Activated naive CD4-positive, alpha-beta T cell treated with anti-CD3 and anti-CD28 coated beads, Interleukin-2, amount 10 ng/mL, durations not matched to agents 7 days and 5 days (primary cell): ENCODE data around the gene OSER1.

Experiments
- CTCF ChIA-PET: fragments of 350-600 bp; sonication (Branson Sonifier 250); formaldehyde crosslinking; loops from one replicate; lab custom pipeline; 2021; ENCODE audit warnings: antibody characterized with exemption; lab: Charles Lee
- DNase-seq: peaks from one replicate; pipeline ENCODE4 v3.0.0-alpha.2; 2020
- H3K27ac Mint-ChIP-seq: one replicate; pipeline ENCODE4 v1.8.0; 2021; ENCODE audit warnings: mild to moderate bottlenecking, moderate library complexity, mixed read lengths
- H3K27me3 Mint-ChIP-seq: one replicate; pipeline ENCODE4 v1.8.0; 2021; ENCODE audit warnings: mild to moderate bottlenecking, mixed read lengths
- H3K36me3 Mint-ChIP-seq: one replicate; pipeline ENCODE4 v1.8.0; 2021; ENCODE audit warnings: mixed read lengths
- H3K4me1 Mint-ChIP-seq: one replicate; pipeline ENCODE4 v1.8.0; 2021; ENCODE audit warnings: mixed read lengths
- H3K4me3 Mint-ChIP-seq: one replicate; pipeline ENCODE4 v1.8.0; 2021; ENCODE audit warnings: mild to moderate bottlenecking, moderate library complexity, mixed read lengths
- H3K9me3 Mint-ChIP-seq: one replicate; pipeline ENCODE4 v1.8.0; 2021; ENCODE audit warnings: mixed read lengths

The OSER1 gene

GRCh38 chr20:44172572-44172950, 38.0 kb downstream of the OSER1 start:
- CTCF ChIA-PET: no interaction called here
- Mint-ChIP-seq H3K4me3 (no peak overlapping the region), H3K9me3 (peaks cover 1% of the 10 kb centered on the region), H3K4me1 (no peaks in the 10 kb centered on the region), H3K27me3 (peaks cover 49% of the 10 kb centered on the region), H3K36me3 (no peaks in the 10 kb centered on the region), H3K27ac (no peak overlapping the region)
- DNase-seq: no peak

GRCh38 chr20:44171775-44172571, 38.6 kb downstream of the OSER1 start:
- no peak overlapping the region for H3K4me3 Mint-ChIP-seq
- H3K4me1 Mint-ChIP-seq: no peaks in the 10 kb centered on the region
- H3K27me3 Mint-ChIP-seq: peaks cover 49% of the 10 kb centered on the region
- peaks cover 1% of the 10 kb centered on the region for H3K9me3 Mint-ChIP-seq
- no peak overlapping the region for H3K27ac Mint-ChIP-seq
- CTCF ChIA-PET: no interaction called here
- no peak for DNase-seq
- no peaks in the 10 kb centered on the region for H3K36me3 Mint-ChIP-seq

- H3K4me1 Mint-ChIP-seq: no peaks in the 10 kb centered on the region
- H3K4me3 Mint-ChIP-seq: no peak overlapping the region
- DNase-seq: no peak
- no peak overlapping the region for H3K27ac Mint-ChIP-seq
- CTCF ChIA-PET: no interaction called here
- H3K36me3 Mint-ChIP-seq: no peaks in the 10 kb centered on the region
- H3K9me3 Mint-ChIP-seq: peaks cover 1% of the 10 kb centered on the region
- H3K27me3 Mint-ChIP-seq: peaks cover 50% of the 10 kb centered on the region
Observed at GRCh38 chr20:44170816-44171410, 39.7 kb downstream of the OSER1 start.

GRCh38 chr20:44167736-44168135, 42.8 kb downstream of the OSER1 start:
- no peaks in the 10 kb centered on the region for H3K4me1 Mint-ChIP-seq
- CTCF ChIA-PET: interaction anchor here (1.2 to 1.7 kb wide), 2 partner anchors 22 to 51 kb away, joined by 3 to 5 read pairs; no protein-coding TSS in a partner anchor
- peaks cover 64% of the 10 kb centered on the region for H3K27me3 Mint-ChIP-seq
- H3K9me3 Mint-ChIP-seq: peaks cover 1% of the 10 kb centered on the region
- H3K36me3 Mint-ChIP-seq: no peaks in the 10 kb centered on the region
- no peak for DNase-seq
- no peak overlapping the region for H3K4me3 Mint-ChIP-seq
- H3K27ac Mint-ChIP-seq: no peak overlapping the region

GRCh38 chr20:44166477-44166876, 44.1 kb downstream of the OSER1 start:
- CTCF ChIA-PET: interaction anchor here (1.1 to 1.2 kb wide), 2 partner anchors 46 to 50 kb away, joined by 3 to 4 read pairs; no protein-coding TSS in a partner anchor
- peaks cover 62% of the 10 kb centered on the region for H3K27me3 Mint-ChIP-seq
- no peak overlapping the region for H3K27ac Mint-ChIP-seq

GRCh38 chr20:44166008-44166407, 44.6 kb downstream of the OSER1 start:
- H3K4me1 Mint-ChIP-seq: no peaks in the 10 kb centered on the region
- H3K27ac Mint-ChIP-seq: no peak overlapping the region
- DNase-seq: no peak
- H3K36me3 Mint-ChIP-seq: no peaks in the 10 kb centered on the region
- H3K4me3 Mint-ChIP-seq: no peak overlapping the region
- H3K9me3 Mint-ChIP-seq: peaks cover 1% of the 10 kb centered on the region
- CTCF ChIA-PET: interaction anchor here (1.1 to 1.2 kb wide), 2 partner anchors 45 to 50 kb away, joined by 3 to 4 read pairs; no protein-coding TSS in a partner anchor
- peaks cover 57% of the 10 kb centered on the region for H3K27me3 Mint-ChIP-seq

More at GRCh38 chr20:44166477-44166876, 44.1 kb downstream of the OSER1 start:
- DNase-seq: no peak
- Mint-ChIP-seq H3K4me3 (no peak overlapping the region), H3K36me3 (no peaks in the 10 kb centered on the region), H3K9me3 (peaks cover 1% of the 10 kb centered on the region), H3K4me1 (no peaks in the 10 kb centered on the region)

GRCh38 chr20:44160133-44160532, 50.4 kb downstream of the OSER1 start:
- H3K4me3 Mint-ChIP-seq: no peak overlapping the region
- H3K9me3 Mint-ChIP-seq: no peaks in the 10 kb centered on the region
- no peak overlapping the region for H3K27ac Mint-ChIP-seq
- CTCF ChIA-PET: no interaction called here
- DNase-seq: no peak
- H3K4me1 Mint-ChIP-seq: no peaks in the 10 kb centered on the region
- peaks cover 51% of the 10 kb centered on the region for H3K27me3 Mint-ChIP-seq
- H3K36me3 Mint-ChIP-seq: no peaks in the 10 kb centered on the region

- Mint-ChIP-seq H3K4me1 (no peaks in the 10 kb centered on the region), H3K36me3 (no peaks in the 10 kb centered on the region), H3K9me3 (no peaks in the 10 kb centered on the region), H3K27me3 (peaks cover 55% of the 10 kb centered on the region), H3K4me3 (no peak overlapping the region), H3K27ac (no peak overlapping the region)
- no peak for DNase-seq
- CTCF ChIA-PET: no interaction called here
Observed at GRCh38 chr20:44159711-44160110, 50.9 kb downstream of the OSER1 start.

GRCh38 chr20:44159125-44159524, 51.4 kb downstream of the OSER1 start:
- H3K27me3 Mint-ChIP-seq: peaks cover 51% of the 10 kb centered on the region
- no peaks in the 10 kb centered on the region for H3K36me3 Mint-ChIP-seq
- H3K4me1 Mint-ChIP-seq: no peaks in the 10 kb centered on the region
- no peak overlapping the region for H3K4me3 Mint-ChIP-seq
- no peak overlapping the region for H3K27ac Mint-ChIP-seq
- H3K9me3 Mint-ChIP-seq: no peaks in the 10 kb centered on the region
- no peak for DNase-seq
- CTCF ChIA-PET: no interaction called here

- CTCF ChIA-PET: no interaction called here
- no peaks in the 10 kb centered on the region for H3K9me3 Mint-ChIP-seq
- H3K4me3 Mint-ChIP-seq: no peak overlapping the region
- peaks cover 36% of the 10 kb centered on the region for H3K27me3 Mint-ChIP-seq
- peaks cover 13% of the 10 kb centered on the region for H3K4me1 Mint-ChIP-seq
- no peak for DNase-seq
- H3K27ac Mint-ChIP-seq: no peak overlapping the region
- H3K36me3 Mint-ChIP-seq: no peaks in the 10 kb centered on the region
Observed at GRCh38 chr20:44157061-44157460, 53.5 kb downstream of the OSER1 start.

- H3K4me3 Mint-ChIP-seq: no peak overlapping the region
- H3K36me3 Mint-ChIP-seq: no peaks in the 10 kb centered on the region
- no peak for DNase-seq
- peaks cover 27% of the 10 kb centered on the region for H3K27me3 Mint-ChIP-seq
- H3K27ac Mint-ChIP-seq: no peak overlapping the region
- CTCF ChIA-PET: interaction anchor here (0.9 kb wide), 1 partner anchor 38 kb away, joined by 3 read pairs; no protein-coding TSS in a partner anchor
- H3K4me1 Mint-ChIP-seq: peaks cover 13% of the 10 kb centered on the region
- H3K9me3 Mint-ChIP-seq: no peaks in the 10 kb centered on the region
Observed at GRCh38 chr20:44154521-44155001, 56.0 kb downstream of the OSER1 start.

GRCh38 chr20:44153636-44154043, 56.9 kb downstream of the OSER1 start:
- peak; percentile 30 for DNase-seq
- Mint-ChIP-seq H3K9me3 (no peaks in the 10 kb centered on the region), H3K36me3 (no peaks in the 10 kb centered on the region), H3K27me3 (peaks cover 17% of the 10 kb centered on the region), H3K27ac (peak overlapping the region; percentile 64), H3K4me3 (no peak overlapping the region), H3K4me1 (peaks cover 13% of the 10 kb centered on the region)
- CTCF ChIA-PET: interaction anchor here (1.2 to 1.4 kb wide), 2 partner anchors 37 to 158 kb away, joined by 3 to 4 read pairs; partner anchors contain the start of gene FITM2

- Mint-ChIP-seq H3K36me3 (no peaks in the 10 kb centered on the region), H3K27ac (no peak overlapping the region), H3K27me3 (peaks cover 9% of the 10 kb centered on the region), H3K4me1 (peaks cover 13% of the 10 kb centered on the region), H3K9me3 (no peaks in the 10 kb centered on the region), H3K4me3 (no peak overlapping the region)
- CTCF ChIA-PET: no interaction called here
- DNase-seq: no peak
Observed at GRCh38 chr20:44151621-44152416, 58.8 kb downstream of the OSER1 start.

- H3K27ac Mint-ChIP-seq: no peak overlapping the region
- H3K4me3 Mint-ChIP-seq: no peak overlapping the region
- peaks cover 20% of the 10 kb centered on the region for H3K27me3 Mint-ChIP-seq
- no peaks in the 10 kb centered on the region for H3K9me3 Mint-ChIP-seq
- CTCF ChIA-PET: no interaction called here
- no peaks in the 10 kb centered on the region for H3K4me1 Mint-ChIP-seq
- DNase-seq: no peak
- H3K36me3 Mint-ChIP-seq: no peaks in the 10 kb centered on the region
Observed at GRCh38 chr20:44146272-44146671, 64.3 kb downstream of the OSER1 start.
